ENCODE results near the gene AQP2.
A peak's percentile ranks its signal among the peaks of the same experiment; 100 is the strongest.

Gene AQP2

DNA sequence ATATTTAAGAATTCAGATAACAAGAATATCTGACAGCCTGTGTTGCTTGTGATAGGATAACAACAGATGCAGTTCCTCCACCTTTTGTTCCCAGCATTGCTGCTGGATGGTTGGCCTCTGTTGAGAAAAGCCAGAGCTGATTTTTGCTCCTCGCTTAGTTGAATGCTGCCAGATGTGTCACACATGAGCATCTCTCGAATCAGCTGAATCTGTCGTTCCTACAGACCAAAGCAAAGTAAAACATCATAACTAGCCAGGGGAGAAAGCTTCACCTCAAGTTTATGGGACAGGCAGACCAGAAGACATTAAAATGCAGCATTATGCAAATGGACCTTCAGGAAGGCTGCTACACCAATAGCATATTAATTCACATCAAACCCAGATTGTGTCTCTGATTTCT is 54.6 kb downstream of the AQP2 start:
- no peak overlapping the region for H3K27ac ChIP-seq
- TF ChIP-seq ZFX (IDR thresholded peaks at IDR 0.05; ENCODE audit: borderline replicate concordance) = no peak
- TF ChIP-seq CTCF (IDR thresholded peaks at IDR 0.05) = no peak

DNA sequence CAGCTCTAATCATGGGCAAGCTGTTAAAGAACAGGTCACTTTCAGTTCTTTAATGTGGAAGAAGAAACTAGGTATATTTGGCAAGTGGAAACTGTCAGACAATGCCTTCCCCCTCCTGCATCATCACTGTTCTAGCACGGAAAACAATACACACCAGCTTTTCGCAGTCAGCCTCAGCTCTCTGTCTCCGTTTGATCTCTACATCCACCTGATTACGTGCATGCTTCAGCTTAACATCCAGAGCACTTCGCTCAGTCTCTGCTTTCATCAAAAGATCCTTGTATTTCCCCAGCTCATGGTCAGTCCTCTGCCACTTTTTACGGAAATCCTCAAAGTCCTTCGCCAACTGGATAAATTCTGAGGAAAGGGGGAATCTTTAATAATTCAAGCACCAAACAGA is 55.7 kb downstream of the AQP2 start:
- TF ChIP-seq ZFX (IDR thresholded peaks at IDR 0.05; ENCODE audit: borderline replicate concordance) (no peak), CTCF (IDR thresholded peaks at IDR 0.05) (no peak)
- peak overlapping the region; percentile 51 for H3K27ac ChIP-seq

- H3K27ac ChIP-seq = peak overlapping the region; percentile 51
- TF ChIP-seq ZFX (IDR thresholded peaks at IDR 0.05; ENCODE audit: borderline replicate concordance) = no peak
- no peak for TF ChIP-seq CTCF (IDR thresholded peaks at IDR 0.05)
Observed at GRCh38 chr12:50006754-50007442, 56.4 kb downstream of the AQP2 start.
